NCI-H526 (cell line): Measurements from ENCODE around the gene SEMA5B.
A peak's percentile ranks its signal among the peaks of the same experiment; 100 is the strongest.

ENCODE experiments used
- DNase-seq, 2 experiments: peaks; one replicate each; lab custom pipeline; 2025; lab: John Stamatoyannopoulos, UW

SEMA5B gene

DNA sequence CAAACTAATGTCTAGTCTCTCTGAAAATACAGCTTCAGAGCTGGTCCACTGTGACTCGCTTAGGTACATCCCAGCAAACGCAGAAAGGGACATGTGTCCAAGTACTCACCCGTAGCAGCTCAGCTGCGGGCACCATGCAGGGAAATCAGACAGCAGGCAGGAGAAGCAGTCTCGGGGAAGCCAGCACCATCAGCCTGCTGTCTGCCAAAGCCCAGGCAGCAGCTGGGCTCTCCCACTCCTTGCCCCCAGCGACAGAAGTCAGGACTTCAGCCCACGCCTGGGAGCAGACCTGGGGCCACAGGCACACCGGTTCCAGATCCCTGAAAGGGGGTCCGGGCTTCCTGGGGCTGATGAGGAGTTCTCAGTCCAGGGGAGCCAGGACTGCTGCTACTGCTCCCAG, 34.9 kb downstream of the SEMA5B start:
- DNase-seq: peak in 1 of 2 experiments; percentile 10

DNA sequence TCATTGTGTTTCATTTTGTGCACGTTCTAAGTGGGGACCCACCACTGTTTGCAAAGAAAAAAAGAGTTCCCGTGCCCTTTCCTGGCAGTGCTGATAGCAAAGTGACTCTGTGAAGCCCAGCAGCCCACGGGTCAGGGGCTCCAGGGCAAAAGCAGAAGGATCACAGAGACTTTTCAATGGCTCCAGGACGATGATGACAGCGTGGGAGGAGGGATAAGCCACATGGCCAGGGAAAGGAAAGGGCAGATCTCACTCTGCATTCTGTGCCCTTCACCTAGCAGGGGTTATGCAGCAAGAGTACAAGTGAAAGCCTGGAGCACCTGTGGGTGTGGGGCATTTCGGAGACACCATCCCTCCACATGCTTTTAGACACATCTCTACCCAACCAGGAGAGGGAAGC, 35.4 kb downstream of the SEMA5B start:
- DNase-seq: no peak

GRCh38 chr3:122991236-122991985, 36.2 kb downstream of the SEMA5B start:
- no peak for DNase-seq

DNA sequence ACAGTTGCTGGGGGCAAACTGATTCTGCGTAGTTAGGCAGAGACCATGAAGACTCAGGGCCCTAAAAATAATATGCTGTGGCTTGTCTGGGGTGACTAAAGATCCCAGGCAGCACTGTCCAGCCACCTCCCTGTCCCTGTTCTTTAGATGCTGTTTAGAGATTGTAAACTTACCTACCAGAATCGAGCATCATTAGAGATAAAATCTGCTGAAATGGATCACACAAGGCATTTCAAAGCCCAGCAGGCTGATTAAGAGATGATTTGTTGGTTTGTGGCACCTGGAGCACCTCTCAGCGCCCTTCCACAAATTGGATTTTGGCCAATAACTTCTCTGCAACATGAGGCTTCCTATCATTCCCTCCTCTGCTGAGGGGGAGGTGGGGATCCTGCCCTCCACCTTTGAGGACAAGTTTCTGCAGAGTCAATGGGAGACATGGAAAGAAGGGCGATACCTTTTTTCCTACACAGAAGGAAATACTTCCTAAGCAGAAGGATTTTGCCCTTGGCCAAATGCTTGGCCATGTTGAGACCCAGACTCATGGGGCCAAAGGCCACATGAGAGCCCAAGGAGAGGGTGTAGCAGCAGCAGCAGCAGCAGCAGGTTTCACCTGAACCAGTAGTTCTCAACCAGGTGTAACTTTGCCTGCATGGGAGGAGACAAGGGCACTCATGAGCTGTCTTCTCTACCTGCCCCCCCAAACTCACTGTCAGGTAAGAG, 37.5 kb downstream of the SEMA5B start:
- DNase-seq: no peak

- DNase-seq: no peak
These were observed 39.1 kb downstream of the SEMA5B start for GRCh38 chr3:122988508-122988907.

DNA sequence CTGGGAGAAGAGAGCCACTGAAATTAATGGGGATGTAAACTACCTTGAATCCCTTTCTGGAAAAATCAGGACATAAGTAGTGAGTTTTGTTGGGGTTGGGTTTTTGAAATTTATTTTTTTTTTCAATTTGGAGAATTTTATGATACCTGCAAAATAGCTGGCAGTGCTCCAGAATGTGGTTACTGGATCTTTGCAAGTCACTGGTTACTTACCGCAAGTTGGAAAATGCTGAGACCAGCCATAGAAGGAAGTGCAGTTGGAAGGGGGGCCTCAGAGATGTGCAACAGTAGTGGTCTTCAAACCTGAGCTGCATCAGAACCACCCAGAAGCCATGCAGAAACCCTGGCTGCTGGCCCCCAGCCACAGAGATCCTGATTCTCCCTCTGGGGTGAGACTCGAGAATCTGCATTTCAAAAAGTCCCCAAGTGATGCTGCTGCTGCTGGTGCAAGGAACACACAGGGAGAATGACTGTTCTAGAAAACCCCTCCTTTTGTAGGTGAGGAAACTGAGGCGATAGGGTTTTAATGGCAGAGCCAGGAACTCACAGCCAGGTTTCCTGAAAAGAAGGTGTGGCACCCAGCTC, 39.7 kb downstream of the SEMA5B start:
- no peak for DNase-seq

- no peak for DNase-seq
These were observed 40.3 kb downstream of the SEMA5B start for GRCh38 chr3:122987231-122987630.

GRCh38 chr3:122986693-122987179, 40.8 kb downstream of the SEMA5B start:
- no peak for DNase-seq

- DNase-seq: no peak
These were observed 42.0 kb downstream of the SEMA5B start for GRCh38 chr3:122985539-122985938.

- no peak for DNase-seq
These were observed 42.9 kb downstream of the SEMA5B start for GRCh38 chr3:122984650-122985049.

GRCh38 chr3:122984007-122984406, 43.6 kb downstream of the SEMA5B start:
- no peak for DNase-seq

GRCh38 chr3:122982216-122983185, 45.1 kb downstream of the SEMA5B start:
- no peak for DNase-seq

- no peak for DNase-seq
These were observed 48.4 kb downstream of the SEMA5B start for GRCh38 chr3:122979211-122979610.

GRCh38 chr3:122978569-122978968, 49.0 kb downstream of the SEMA5B start:
- DNase-seq: no peak

GRCh38 chr3:122977746-122978466, 49.7 kb downstream of the SEMA5B start:
- DNase-seq: no peak

DNA sequence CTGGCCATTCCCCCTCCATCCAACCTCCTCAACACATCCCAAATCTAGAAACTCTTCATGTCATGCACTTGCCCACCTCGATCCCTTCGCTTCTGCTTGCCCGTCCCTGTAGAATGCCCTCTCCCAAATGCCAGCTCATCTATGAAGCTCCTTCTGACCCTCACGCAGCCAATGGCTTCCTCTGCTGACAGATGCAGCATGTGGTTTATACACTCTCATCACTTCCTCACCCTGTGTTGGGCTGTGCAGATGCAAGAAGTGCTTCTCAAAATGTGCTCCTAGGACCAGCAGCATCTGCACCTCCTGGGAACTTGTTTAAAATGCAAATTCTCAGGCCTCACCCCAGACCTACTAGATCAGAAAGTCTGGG, 51.7 kb downstream of the SEMA5B start:
- no peak for DNase-seq

DNA sequence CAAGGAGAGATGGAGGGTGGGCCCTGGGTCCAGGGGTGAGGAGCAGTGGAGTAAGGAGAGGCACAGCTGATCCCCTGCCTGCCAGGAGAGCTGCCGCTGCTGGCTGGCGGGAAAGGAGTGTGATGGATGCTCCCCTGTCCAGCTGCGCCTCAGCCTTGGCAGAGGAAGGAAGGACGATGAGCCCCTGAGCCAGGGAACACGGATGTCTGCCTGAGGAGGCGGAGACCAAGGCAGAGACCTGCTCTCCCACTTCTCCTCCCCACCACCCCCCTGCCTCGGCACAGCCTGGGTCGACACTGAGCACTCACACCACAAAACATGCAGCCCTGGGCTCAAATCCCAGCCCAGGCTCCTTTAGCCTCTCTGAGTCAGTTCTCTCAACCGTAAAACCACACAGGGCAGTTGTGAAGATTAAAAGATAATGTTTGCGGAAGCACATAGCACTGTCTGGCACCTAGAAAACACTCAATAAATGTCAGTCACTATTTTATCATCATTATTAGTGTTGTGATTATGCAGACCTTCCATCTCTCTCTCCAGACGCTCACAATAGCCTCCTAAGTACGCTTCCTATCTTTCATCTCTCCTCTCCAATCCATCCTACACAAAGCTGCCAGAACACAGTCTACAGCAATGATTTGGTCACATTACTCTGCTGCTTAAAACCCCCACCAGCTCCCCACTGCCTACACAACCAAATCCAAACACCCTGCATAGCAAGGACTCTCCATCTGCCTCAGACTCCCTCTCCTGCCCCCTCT, 52.2 kb downstream of the SEMA5B start:
- DNase-seq: peak; percentile 67 to 77

DNA sequence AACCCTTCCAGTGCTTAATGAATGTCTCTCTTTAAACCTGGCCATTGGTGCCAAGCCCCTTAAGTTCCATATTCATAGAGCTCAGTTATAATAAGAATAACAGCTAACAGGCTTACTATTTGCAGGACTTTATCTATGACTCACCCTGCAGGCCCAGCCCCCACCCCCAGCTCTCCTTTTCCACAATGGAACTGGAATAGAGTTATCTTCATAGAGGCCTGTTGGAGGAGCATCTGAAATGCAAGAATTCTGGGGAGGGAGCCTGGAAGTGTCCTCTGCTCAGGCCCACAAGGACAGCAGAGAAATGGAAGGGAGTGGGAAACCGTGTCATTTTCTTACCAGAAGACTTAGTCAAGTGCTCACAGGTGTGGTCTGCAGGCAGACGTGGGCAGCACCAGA, 52.8 kb downstream of the SEMA5B start:
- DNase-seq: no peak

DNA sequence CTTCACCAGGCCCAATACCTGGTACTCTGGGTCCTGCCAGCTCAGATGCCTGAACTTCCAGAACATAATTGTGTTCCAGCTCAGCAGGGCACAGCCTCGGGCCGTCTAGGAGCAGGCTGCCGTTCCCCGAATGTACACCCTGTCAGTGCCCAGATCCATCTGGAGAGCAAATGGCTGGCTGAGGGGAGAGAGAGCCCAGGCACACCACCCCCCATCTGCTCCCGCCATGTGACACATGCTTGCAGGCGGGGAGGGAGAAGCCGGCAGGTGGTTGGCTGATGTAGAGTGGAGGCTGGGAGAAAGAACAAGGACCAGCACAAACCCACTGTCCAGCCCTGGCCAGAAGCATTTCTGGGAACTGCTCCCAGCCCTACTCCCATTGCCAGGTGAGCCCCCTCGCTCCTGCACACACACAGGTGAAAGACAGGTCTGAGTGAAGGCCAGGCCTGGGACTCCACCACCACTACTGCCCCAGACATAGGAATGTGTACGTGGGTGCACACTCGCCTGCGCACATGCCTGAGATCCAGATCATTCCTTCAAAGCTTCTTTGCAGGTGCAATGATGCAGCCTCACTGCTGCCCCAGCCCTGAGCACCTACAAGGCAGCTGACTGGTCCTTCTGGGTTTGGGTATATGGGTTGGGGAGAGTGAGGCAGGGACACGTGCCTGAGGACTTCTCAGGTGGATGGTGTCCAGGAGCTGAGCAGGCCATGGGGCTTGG, 53.5 kb downstream of the SEMA5B start:
- no peak for DNase-seq

DNA sequence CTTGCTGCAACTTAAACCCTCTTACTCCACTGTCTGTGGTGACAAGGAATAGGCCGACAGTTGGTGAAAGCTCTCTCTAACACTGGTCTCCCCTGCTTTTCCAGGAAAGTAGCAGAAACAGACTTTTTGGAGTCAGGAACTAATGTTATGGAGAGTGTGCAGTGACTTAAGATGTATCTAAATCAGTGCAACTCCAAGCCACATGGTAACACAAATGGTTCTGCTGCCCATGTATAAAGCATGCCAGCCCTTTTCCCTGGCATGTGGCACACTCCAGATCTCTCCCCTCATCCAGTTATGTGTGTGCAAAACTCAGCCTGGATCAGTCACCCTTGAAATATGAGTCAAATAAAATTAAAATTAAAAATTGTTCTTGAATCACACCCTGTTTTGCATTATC, 55.4 kb downstream of the SEMA5B start:
- no peak for DNase-seq
